Measurements from ENCODE around the gene NSUN5. TPM values are rescaled to one million over a fixed set of nuclear protein-coding genes. Genes with fewer than 3 reads are reported as not detected.

NSUN5 gene
- total and polyA plus RNA-seq, 2 experiments from 2014 or later = 45.0 to 46.7 TPM

Other genes with a start within 250 kb of the NSUN5 start
- not detected in 2 replicates for gene SPDYE9, start 222.8 kb downstream of the NSUN5 start, total RNA-seq
- 0.73 and 1.1 TPM in 2 replicates for gene SPDYE9, start 222.8 kb downstream of the NSUN5 start, polyA plus RNA-seq
- 0.32 TPM in 1 of 2 replicates, not detected in the other for gene TRIM50, start 19.3 kb upstream of the NSUN5 start, total RNA-seq
- gene TRIM50, start 19.3 kb upstream of the NSUN5 start, polyA plus RNA-seq = not detected in 2 replicates
- gene FKBP6, start 19.3 kb upstream of the NSUN5 start, total RNA-seq = not detected in 2 replicates
- gene FKBP6, start 19.3 kb upstream of the NSUN5 start, polyA plus RNA-seq = 0.11 TPM in 1 of 2 replicates, not detected in the other
- gene FZD9, start 125.0 kb upstream of the NSUN5 start, total RNA-seq = 4.4 and 5.6 TPM in 2 replicates
- 2.5 and 3.8 TPM in 2 replicates for gene FZD9, start 125.0 kb upstream of the NSUN5 start, polyA plus RNA-seq
- gene BAZ1B, start 213.5 kb upstream of the NSUN5 start, total RNA-seq = 35.1 and 42.5 TPM in 2 replicates
- gene BAZ1B, start 213.5 kb upstream of the NSUN5 start, polyA plus RNA-seq = 18.1 and 19.7 TPM in 2 replicates
- 34.4 and 36.7 TPM in 2 replicates for gene BCL7B, start 248.9 kb upstream of the NSUN5 start, total RNA-seq
- 37.8 and 45.7 TPM in 2 replicates for gene BCL7B, start 248.9 kb upstream of the NSUN5 start, polyA plus RNA-seq

Data from cardiac muscle cell (in vitro differentiated cells and primary cell).